ENCODE measurements around the gene CDH13.

The CDH13 gene

GRCh38 chr16:82699711-82700495 is 73.1 kb downstream of the CDH13 start:
- DNase-seq, result no peak

GRCh38 chr16:82700541-82701235 is 73.9 kb downstream of the CDH13 start:
- DNase-seq, result no peak

GRCh38 chr16:82701442-82701955 is 74.7 kb downstream of the CDH13 start:
- no peak for DNase-seq

GRCh38 chr16:82703161-82703560 is 76.4 kb downstream of the CDH13 start:
- no peak for DNase-seq

- no peak for DNase-seq
These were observed 77.4 kb downstream of the CDH13 start for GRCh38 chr16:82703871-82704768.

- no peak for DNase-seq
These were observed 83.2 kb downstream of the CDH13 start for GRCh38 chr16:82709987-82710386.

- DNase-seq, result no peak
These were observed 87.0 kb downstream of the CDH13 start for GRCh38 chr16:82713778-82714177.

- DNase-seq, result no peak
These were observed 88.4 kb downstream of the CDH13 start for GRCh38 chr16:82715160-82715559.

- DNase-seq, result no peak
These were observed 89.1 kb downstream of the CDH13 start for GRCh38 chr16:82715833-82716232.

- DNase-seq, result no peak
These were observed 89.6 kb downstream of the CDH13 start for GRCh38 chr16:82716361-82716855.

GRCh38 chr16:82720414-82720813 is 93.6 kb downstream of the CDH13 start:
- DNase-seq, result no peak

GRCh38 chr16:82726306-82726705 is 99.5 kb downstream of the CDH13 start:
- no peak for DNase-seq

- no peak for DNase-seq
These were observed 102.1 kb downstream of the CDH13 start for GRCh38 chr16:82728901-82729300.

- no peak for DNase-seq
These were observed 104.1 kb downstream of the CDH13 start for GRCh38 chr16:82730901-82731300.

GRCh38 chr16:82732461-82732860 is 105.7 kb downstream of the CDH13 start:
- no peak for DNase-seq

GRCh38 chr16:82735186-82735585 is 108.4 kb downstream of the CDH13 start:
- DNase-seq, result no peak

GRCh38 chr16:82735673-82736091 is 108.9 kb downstream of the CDH13 start:
- no peak for DNase-seq

GRCh38 chr16:82736224-82736623 is 109.5 kb downstream of the CDH13 start:
- no peak for DNase-seq

- DNase-seq, result no peak
These were observed 111.9 kb downstream of the CDH13 start for GRCh38 chr16:82738699-82739098.

- no peak for DNase-seq
These were observed 114.4 kb downstream of the CDH13 start for GRCh38 chr16:82741073-82741615.

- no peak for DNase-seq
These were observed 118.2 kb downstream of the CDH13 start for GRCh38 chr16:82744958-82745357.

- no peak for DNase-seq
These were observed 121.3 kb downstream of the CDH13 start for GRCh38 chr16:82748026-82748425.

GRCh38 chr16:82750068-82750467 is 123.3 kb downstream of the CDH13 start:
- DNase-seq, result no peak
